CD4-positive, alpha-beta T cell treated with Interferon alpha-2 for 1 hour (primary cell): ENCODE data around the gene CRAMP1.
"Not testable (repeated sequence)": the region's sequence is repeated elsewhere in the genome, so short reads cannot be mapped to it uniquely, and the experiment has no call there.

Experiments
- DNase-seq, 2 donors: peaks; one replicate each; pipeline ENCODE4 v3.0.0-alpha.2; 2020 to 2022

Gene CRAMP1

GRCh38 chr16:1690810-1691209, 78.7 kb downstream of the CRAMP1 start:
- no peak for DNase-seq

GRCh38 chr16:1691276-1691675, 79.1 kb downstream of the CRAMP1 start:
- no peak for DNase-seq

DNA sequence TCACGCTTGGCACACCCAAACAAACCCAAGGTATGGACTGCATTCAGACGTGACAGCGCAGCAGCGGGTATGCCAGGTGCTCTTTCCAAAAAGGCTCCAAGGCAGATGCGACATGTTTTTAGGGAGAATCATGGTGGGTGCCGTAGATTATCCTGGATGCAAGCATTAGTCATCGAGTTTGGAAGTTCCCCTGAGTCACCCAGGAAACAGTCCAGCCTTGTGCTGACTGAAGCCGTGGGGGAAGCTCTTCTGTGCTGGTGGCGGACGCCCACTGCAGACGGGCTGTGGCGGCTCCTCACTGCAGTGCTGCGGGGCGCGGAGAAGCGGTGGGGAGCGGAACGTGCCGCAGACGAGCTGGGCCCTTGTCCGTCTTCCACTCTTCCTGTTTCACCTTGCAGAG, 79.8 kb downstream of the CRAMP1 start:
- no peak for DNase-seq

DNA sequence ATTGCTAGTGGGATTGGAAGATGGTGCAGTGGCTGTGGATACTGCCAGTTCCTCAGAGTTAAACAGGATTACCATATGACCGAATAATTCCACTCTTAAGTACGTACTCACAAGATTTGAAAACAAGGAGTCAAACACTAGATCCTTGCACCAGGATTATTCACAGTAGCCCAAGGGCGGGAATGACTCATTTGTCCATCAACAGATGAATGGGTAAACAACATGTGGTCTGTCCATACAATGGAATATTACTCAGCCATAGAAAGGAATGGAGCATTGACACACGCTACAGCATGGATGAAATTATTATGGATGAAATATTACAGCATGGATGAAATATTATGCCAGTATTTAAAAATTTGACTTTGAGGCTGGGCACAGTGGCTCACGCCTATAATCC, 84.7 kb downstream of the CRAMP1 start:
- no peak for DNase-seq

DNA sequence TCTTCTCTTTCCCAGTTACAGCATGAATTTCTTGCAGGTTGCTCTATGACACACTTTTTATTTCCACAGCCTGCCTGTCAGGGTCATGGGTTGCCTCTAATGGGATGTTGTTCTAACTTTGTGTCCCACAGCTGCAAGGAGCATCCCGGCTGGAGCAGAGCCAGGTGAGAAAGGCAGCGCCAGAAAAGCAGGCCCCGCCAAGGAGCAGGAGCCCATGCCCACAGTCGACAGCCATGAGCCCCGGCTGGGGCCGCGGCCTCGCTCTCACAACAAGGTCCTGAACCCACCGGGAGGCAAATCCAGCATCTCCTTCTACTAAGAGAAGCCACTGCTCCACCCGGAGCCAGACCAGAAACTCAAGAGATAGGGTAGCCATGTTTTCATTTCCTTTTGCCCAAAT, 86.5 kb downstream of the CRAMP1 start:
- no peak for DNase-seq

DNA sequence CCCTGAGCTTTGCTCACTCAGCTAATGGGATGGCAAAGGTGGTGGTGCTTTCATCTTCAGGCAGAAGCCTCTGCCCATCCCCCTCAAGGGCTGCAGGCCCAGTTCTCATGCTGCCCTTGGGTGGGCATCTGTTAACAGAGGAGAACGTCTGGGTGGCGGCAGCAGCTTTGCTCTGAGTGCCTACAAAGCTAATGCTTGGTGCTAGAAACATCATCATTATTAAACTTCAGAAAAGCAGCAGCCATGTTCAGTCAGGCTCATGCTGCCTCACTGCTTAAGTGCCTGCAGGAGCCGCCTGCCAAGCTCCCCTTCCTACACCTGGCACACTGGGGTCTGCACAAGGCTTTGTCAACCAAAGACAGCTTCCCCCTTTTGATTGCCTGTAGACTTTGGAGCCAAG, 88.1 kb downstream of the CRAMP1 start:
- DNase-seq = no peak

- DNase-seq = no peak
Observed at GRCh38 chr16:1701216-1701878, 89.2 kb downstream of the CRAMP1 start.

DNA sequence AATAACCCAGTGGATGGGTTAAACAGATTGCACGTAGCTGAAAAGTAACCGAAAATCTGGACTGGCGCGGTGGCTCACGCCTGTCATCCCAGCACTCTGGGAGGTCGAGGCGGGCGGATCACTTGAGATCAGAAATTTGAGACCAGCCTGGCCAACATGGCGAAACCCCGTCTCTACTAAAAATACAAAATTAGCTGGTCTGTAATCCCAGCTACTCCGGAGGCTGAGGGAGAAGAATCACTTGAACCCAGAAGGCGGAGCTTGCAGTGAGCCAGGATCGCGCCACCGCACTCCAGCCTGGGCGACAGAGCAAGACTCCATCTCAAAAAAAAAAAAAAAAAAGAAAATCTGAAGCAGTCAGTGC, 93.1 kb downstream of the CRAMP1 start:
- DNase-seq = peak; percentile 24 to 49

DNA sequence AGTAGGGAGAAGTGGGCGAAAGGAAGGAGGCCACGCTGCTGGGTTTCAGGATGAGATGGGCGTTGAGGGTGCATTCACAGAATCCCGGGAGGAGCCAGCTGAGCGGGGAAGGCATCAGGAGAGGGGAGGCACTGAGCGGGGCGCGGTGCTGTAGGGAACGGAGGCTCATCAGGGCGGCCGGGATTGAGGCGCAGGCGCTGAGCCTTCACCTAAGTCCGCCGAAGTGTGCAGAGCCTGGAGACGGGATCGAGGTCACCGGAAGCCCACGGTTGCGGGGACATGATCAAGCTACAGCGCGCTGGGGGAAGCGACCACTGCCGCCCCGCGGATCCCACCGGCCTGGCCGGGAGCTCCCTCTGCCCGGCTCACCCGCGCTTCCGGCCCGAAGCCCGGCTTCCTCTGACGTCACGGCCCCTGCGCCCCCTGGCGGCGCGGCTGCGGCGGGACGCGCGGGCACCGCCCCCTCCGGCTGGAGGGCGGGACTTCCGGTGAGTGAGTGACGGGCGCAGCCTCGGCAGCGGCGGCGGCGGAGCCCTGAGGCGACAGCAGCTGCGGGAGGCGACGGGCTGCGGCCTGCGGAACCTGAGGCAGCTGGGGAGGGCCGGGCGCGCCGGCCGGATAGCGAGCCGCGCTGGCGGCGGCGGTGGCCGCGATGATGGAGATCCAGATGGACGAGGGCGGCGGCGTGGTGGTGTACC, 93.7 kb downstream of the CRAMP1 start, which contains the start of gene MAPK8IP3:
MAPK8IP3 (plus strand) TSS at position 508 of the 698 bp plus-strand sequence; CDS start at position 653, 145 bp downstream.
- peak; percentile 91 to 96 for DNase-seq

GRCh38 chr16:1706386-1707192, 94.4 kb downstream of the CRAMP1 start:
- peak in 1 of 2 donors; percentile 34 for DNase-seq

- DNase-seq = no peak
Observed at GRCh38 chr16:1707193-1707790, 95.1 kb downstream of the CRAMP1 start.

DNA sequence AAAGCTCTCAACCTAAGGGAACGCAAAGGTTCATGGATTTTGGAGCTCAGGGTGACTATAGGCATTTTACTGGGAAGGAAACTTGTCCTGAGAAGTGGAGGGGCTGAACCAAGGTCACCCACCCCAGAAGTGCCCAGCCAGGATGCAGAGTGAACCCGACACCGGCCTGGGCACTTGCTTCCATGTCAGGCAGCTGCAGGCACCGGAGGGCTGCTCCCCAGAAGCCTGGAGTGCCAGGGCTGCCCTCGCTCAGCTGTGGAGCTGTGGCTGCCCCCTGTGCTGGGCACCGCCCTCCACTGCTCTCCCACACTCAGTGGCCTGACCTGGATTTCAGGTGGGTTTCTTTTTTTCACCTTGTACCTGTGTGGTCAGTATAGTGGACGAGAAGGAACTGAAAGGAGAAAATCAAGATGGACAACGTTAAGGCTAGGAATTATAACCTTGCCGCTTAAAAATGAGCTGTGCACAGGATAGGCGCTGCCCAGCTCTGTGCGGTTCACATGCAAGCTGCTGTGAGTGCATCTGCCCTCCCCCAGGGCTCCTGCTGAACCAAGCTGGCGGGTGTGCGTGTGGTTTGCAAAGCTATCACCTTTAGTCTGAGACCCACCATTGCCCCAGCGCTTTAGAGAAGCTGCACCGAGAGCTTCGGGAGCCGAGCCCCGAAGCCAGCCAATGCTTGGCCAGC, 96.1 kb downstream of the CRAMP1 start:
- no peak for DNase-seq

GRCh38 chr16:1708768-1709180, 96.6 kb downstream of the CRAMP1 start:
- no peak for DNase-seq

GRCh38 chr16:1709356-1709755, 97.2 kb downstream of the CRAMP1 start:
- DNase-seq = no peak

- DNase-seq = no peak
Observed at GRCh38 chr16:1710811-1711507, 98.8 kb downstream of the CRAMP1 start.

GRCh38 chr16:1712791-1713261, 100.7 kb downstream of the CRAMP1 start:
- DNase-seq = no peak

DNA sequence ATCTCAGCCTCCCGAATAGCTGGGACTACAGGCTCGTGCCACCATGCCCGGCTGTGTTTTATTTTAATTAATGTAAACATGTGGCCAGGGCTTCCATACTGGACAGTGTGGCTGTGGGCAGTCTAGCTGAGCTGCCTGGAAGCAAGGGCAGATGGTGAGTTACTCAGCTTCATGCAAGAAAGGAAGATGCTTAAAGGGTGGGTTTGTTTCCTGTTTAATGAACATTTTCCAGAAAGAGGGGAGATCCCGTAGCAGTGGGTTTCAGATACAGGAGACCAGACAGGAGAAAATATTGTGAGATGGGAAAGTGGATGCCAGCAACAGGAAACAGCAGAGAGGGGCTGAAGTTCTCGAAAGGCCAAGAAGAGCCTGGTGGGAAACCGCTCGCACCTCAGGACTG, 101.2 kb downstream of the CRAMP1 start:
- no peak for DNase-seq

DNA sequence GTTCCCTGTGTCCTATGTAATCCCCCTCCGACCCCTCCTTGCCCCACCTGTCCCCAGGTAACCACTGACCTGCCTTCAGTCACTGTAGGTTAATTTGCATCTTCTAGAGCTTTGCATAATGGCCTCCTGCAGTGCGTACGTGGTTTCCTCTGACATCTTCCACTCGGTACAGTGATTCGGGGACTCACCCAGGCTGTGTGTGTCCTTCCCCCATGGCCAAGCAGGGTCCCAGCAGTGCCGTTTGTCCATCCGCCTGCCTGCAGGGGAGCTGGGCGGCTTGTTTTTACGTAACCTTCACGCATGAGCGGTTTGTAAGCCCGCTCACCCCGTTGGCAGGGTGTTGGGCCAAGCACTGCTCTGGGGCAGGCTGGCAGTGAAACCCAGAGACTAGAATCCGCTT, 101.8 kb downstream of the CRAMP1 start:
- peak in 1 of 2 donors; percentile 68 for DNase-seq

- DNase-seq = no peak
Observed at GRCh38 chr16:1715220-1715619, 103.1 kb downstream of the CRAMP1 start.

DNA sequence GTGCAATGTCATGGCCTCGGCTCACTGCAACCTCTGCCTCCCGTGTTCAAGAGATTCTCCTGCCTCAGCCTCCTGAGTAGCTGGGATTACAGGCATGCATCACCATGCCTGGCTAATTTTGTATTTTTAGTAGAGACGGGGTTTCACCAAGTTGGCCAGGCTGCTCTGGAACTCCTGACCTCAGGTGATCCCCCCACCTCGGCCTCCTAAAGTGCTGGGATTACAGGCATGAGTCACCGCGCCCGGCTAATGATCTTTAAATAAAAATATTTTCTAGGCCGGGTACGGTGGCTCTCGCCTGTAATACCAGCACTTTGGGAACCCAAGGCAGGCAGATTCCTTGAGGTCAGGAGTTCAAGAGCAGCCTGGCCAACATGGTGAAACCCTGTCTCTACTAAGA, 106.1 kb downstream of the CRAMP1 start:
- not testable (repeated sequence) for DNase-seq

GRCh38 chr16:1719559-1720229, 107.5 kb downstream of the CRAMP1 start:
- peak in 1 of 2 donors; percentile 15 for DNase-seq
